GM11168 (cell line): ENCODE results near the gene WNK2.

Source experiments
- in situ Hi-C: fragments of 300-500 bp; cut with MboI; formaldehyde crosslinking; loops from one replicate; pipeline ENCODE4 v1.12.0; 2022; ENCODE audit warnings: low sequenced_read_pairs; ENCODE audit not compliant: unreplicated experiment

The WNK2 gene

GRCh38 chr9:93300585-93301081, 116.7 kb downstream of the WNK2 start:
- in situ Hi-C loops: no loop called here

DNA sequence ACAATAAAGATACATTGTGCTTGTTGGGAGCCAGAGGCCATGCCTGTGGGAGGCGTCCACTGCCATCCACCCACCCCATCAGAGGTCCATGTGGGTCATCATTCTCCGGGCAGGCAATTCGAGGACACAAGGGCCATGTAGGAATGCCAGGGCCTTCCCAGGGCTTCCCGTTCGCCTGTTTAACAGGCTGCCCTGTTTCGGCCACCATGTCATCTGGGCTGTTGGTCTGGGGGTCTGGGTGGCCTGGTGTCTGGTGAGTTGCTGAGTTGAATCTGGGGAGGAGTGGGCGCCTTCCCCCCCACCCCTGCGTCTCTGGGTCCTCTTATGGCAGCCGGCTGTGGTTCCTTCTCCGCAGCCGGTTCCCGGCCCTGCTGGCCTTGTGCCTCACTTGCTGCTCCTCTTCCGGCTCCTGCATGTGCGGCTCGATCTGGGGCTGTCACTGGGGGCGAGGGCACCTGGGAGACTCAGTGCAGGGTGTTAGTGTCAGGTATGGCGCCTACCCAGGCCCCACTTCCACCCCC, 117.4 kb downstream of the WNK2 start:
- in situ Hi-C loops: no loop called here

DNA sequence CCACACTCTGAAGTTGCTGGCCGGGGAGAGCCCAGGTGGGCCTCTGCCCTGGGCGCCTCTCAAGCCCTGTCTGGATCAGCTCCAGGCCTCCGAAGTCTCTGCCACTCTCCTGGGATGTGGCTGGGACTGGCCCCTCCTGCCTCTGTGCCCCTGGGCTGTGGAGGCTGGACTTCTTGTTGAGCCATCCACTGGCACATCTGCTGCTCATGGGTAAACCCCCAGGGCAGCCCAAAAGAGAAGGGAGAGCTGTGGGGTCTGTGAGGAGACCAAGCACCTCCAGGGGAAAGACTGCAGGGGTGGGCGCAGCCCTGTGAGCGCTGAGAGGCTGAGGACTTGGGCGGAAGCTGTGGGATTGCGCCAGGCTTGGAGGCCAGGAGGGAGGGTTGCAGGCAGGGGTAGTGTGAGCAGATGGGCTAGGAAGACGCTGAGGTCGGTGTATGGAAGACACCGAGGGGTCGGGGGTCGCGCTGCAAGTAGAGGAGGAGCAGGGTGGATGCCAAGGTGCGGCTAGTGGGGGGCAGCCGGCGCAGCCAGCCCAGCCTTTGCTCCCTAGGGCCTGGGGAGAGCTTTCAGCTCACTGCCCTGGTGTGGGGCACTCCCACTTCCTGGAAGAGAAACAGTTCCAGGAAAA, 118.1 kb downstream of the WNK2 start:
- in situ Hi-C loops: no loop called here

- in situ Hi-C loops: no loop called here
These were observed 118.8 kb downstream of the WNK2 start for GRCh38 chr9:93302586-93303257.

DNA sequence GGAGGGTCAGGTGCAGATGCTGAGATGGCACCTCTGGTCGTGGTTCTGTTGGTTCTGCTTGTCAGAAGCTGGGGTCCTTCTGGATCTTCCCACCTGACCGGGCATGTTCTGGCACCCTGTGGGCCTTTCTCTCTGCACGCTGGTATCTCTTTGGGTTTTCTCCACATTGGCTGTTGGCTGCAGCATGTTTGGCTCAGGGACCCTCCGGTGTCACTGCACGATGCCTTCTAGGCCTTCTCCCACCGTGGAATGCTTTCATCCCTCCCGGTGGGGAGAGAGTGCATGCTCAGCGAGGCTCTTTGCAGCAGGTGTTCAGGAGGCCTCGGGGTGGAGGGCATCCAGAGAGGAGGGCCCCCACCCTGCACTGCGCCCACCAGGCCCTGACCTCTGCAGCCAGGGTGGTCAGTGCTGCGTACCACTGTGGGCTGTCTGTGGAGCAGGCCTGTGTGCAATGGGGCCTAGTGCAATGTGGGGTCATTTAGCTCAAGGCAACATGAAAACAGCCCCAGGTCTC, 119.4 kb downstream of the WNK2 start:
- in situ Hi-C loops: no loop called here

- in situ Hi-C loops: no loop called here
These were observed 120.1 kb downstream of the WNK2 start for GRCh38 chr9:93303806-93304573.

GRCh38 chr9:93304574-93305496, 120.9 kb downstream of the WNK2 start:
- in situ Hi-C loops: no loop called here

GRCh38 chr9:93305497-93306020, 121.6 kb downstream of the WNK2 start:
- in situ Hi-C loops: no loop called here

DNA sequence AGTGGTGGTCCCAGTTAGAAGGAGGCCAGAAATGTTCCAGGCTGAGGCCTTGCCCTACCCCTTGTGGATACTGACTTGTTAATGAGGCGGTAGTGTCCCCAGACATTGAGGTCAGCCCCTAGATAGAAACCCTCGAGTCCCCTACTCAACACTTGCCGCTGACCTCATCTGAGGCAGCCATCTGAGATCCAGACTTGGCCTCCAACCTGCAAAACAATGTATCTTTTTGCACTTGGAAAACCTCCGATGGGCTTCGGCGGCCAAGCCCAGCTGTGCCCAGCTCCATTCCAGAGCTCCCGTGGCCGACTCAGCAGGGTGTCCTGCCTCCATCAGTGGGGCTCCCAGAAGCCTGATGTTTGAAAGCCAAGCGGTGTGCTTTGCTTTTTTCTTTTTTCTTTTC, 122.1 kb downstream of the WNK2 start:
- in situ Hi-C loops: no loop called here

GRCh38 chr9:93306579-93307091, 122.7 kb downstream of the WNK2 start:
- in situ Hi-C loops: no loop called here

- in situ Hi-C loops: no loop called here
These were observed 123.7 kb downstream of the WNK2 start for GRCh38 chr9:93307468-93308157.

GRCh38 chr9:93308158-93308602, 124.2 kb downstream of the WNK2 start:
- in situ Hi-C loops: no loop called here

GRCh38 chr9:93308676-93309075, 124.7 kb downstream of the WNK2 start:
- in situ Hi-C loops: no loop called here

GRCh38 chr9:93309889-93310425, 126.0 kb downstream of the WNK2 start:
- in situ Hi-C loops: loop anchor here (10.0 kb wide), 1 partner anchor 155 kb away; no protein-coding TSS in a partner anchor

GRCh38 chr9:93315118-93315517, 131.2 kb downstream of the WNK2 start:
- in situ Hi-C loops: loop anchor here (10.0 kb wide), 1 partner anchor 160 kb away; no protein-coding TSS in a partner anchor

- in situ Hi-C loops: loop anchor here (10.0 kb wide), 1 partner anchor 161 kb away; no protein-coding TSS in a partner anchor
These were observed 132.0 kb downstream of the WNK2 start for GRCh38 chr9:93315960-93316359.

DNA sequence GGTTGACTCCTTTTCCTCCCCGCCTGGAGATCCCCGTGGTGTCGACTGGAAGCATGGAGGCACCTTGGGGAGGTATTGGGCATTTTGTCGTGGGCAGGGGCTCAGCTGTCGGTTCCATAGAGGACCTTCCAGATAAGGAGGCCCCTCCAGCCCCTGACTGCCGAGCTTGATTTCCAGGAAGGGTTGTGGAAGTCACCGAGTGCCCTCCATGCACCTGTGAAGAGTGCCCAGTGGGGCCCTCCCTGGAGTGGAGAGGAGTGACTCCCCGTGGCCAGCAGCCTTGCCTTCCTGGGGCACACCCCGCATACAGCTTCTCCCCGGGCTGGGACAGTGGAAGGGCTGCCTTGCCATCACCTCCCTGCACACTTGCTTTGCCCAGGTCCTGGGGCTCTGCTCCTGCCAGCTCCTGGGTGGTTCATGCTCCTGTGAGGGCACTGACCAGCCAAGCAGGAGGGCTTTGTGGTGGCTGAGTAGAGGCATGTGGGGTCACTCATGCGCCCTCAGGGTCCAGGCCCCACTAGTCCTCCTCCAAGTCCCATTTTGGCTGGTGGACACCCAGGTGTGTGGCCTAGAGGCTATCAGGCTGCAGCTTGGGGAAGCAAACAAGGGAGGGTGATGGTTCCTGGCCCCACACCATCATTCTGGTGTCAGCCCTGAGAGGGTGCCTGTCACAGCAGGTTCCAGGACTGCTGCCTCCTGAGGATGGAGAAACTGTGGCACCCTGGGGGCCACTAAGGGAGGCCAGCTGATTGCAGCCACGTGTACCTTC, 133.0 kb downstream of the WNK2 start:
- in situ Hi-C loops: loop anchor here (10.0 kb wide), 1 partner anchor 162 kb away; no protein-coding TSS in a partner anchor
